HG03097 (cell line): ENCODE results near the gene DDN.

Source experiments
- ATAC-seq: cut with Tn5 transposase; IDR thresholded peaks from one replicate; pipeline ENCODE4 v1.9.1; 2021; ENCODE audit not compliant: unreplicated experiment, low FRiP score

DDN gene

GRCh38 chr12:48999371-49000131, at the start of gene DDN:
TSS of gene DDN (minus strand) at chr12:48999375. CDS start at chr12:48999287, 88 bp downstream.
- no peak for ATAC-seq

- ATAC-seq = no peak
Observed at GRCh38 chr12:49048953-49049352, 49.8 kb upstream of the DDN start.

DNA sequence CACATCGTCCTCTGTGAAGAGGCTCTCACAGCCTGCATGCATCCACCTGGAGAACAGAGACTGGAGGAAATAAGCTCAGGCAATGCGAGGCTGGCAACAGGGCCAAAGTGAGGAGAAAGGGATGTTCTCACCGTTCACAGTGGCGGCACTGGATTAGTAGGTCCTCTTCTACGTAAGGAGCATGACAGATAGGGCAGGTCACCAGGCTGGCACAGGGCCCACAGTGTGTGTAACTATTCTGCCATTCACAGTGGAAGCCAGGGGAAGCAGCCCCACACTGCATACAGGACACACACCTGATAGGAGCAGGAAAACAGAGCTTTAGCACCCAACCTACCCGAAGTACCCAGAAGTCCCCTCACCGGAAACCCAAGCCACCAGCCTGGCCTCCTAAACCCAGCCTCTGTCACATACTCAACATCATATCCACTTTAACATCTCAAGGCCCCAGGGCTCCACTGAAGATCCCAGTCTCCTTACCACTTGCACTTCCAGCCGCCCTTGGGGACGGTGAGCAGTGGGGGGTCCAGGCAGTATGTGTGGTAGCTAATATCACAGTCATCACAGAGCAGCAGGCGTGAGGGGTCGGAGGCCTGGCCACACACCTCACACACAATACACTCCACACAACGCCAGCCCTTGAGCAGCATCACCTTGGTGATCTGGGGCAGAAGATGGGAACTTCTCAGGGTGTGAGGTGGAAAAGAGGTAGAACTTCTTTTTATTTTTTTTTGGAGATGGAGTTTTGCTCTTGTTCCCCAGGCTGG, 47.1 kb upstream of the DDN start:
- no peak for ATAC-seq

DNA sequence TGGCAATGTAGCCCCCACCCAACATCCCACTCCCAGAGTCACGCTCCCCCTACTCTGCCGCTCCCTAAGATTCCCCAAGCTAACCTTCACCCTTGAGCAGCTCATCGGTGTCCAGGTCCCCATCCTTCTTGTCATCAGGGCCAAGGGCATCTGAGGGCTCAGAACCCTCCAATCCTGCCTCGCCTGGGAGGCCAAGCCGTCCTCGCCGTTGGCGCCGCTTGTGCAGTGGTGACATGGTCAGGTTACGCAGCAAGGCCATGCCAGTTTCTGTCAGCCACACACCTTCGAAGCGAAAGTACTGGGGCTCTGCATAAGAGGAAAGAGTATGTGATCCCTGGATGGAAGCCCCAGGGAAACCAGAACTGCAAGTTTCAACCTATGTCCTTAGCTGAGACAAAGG, 45.5 kb upstream of the DDN start:
- no peak for ATAC-seq

- no peak for ATAC-seq
Observed at GRCh38 chr12:49043856-49044258, 44.7 kb upstream of the DDN start.

DNA sequence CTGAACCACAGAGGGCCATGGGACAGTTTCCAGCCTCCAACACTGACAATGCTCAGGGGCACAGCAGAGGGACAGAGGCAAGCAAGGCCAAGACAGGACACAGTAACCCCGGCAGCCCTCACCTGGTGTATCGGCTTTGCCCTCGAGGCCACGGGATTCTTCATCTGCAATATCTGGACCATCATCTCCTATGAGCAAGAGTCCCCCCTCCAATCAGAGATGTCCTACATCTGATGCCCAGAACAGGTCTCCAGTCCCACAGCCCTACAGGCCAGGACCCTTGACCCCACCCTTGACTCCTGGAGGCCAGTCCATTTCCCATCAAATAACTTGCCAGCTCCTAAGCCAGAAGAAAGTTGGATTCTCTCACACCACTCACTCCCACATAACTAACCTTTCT, 44.1 kb upstream of the DDN start:
- no peak for ATAC-seq

GRCh38 chr12:49041881-49042484, 42.8 kb upstream of the DDN start:
- ATAC-seq = no peak

DNA sequence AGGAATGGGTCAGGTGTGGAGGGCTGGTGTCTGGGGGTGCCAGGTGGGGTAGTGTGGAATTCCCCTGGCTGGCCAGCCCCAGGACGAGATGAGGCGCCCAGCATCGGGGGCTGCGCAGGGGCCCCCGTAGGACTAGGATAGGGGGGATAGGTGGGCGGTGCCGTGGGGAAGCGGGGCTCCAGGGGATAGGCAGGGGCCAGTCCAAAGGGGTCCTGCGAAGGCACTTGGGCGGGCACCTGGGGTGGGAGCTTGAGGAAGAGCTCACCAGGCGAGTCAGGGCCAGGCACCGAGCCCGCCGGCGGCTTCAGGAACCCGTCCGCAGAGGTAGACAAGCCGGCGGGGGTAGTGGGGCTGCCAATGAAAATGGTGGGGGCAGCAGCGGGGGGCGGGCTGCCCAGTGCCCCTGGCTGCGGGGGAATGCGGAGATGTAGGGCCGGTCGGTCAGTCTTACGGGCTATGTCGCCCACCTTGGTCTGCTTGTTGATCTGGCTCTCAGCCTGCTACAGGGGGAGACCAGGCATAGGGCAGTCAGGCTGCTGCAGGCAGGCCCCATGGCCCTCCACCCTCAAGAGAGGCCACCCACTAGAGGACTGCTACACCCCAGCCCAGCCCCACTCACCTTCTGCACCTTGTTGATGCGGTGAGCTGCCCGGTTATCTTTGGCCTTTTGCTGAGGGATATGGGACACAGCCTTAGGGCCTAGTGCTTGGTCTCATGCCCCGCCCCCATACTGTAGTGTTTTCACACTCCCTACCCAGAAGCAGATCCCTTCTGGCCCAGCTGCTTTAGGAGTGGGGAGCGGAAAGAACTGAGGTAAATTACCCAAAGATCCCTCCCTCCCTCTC, 42.1 kb upstream of the DDN start:
- ATAC-seq = no peak

DNA sequence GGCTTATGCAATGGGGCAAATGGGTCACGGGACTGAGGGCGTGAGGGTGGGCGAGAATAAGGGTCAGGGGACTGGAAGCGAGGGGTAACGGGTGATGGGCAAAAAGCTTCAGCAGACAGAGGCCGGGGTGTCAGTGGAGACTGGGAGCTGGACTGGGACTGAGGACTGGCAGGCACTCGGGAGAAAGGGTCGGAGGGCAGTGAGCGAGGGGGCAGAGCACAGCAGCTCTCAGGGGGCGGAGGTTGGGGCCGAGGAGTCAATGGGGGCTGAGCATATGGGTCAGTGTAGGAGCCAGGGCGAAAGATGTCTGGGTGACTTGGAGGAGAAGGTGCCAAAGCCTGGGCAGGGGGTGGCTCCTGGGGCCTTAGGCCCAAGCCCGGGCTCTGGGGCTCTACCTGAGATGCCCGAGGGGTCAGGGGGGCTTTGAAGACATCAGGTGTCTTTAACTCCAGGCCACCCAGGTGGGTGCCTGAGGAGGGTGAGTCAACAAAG, 41.2 kb upstream of the DDN start:
- no peak for ATAC-seq

DNA sequence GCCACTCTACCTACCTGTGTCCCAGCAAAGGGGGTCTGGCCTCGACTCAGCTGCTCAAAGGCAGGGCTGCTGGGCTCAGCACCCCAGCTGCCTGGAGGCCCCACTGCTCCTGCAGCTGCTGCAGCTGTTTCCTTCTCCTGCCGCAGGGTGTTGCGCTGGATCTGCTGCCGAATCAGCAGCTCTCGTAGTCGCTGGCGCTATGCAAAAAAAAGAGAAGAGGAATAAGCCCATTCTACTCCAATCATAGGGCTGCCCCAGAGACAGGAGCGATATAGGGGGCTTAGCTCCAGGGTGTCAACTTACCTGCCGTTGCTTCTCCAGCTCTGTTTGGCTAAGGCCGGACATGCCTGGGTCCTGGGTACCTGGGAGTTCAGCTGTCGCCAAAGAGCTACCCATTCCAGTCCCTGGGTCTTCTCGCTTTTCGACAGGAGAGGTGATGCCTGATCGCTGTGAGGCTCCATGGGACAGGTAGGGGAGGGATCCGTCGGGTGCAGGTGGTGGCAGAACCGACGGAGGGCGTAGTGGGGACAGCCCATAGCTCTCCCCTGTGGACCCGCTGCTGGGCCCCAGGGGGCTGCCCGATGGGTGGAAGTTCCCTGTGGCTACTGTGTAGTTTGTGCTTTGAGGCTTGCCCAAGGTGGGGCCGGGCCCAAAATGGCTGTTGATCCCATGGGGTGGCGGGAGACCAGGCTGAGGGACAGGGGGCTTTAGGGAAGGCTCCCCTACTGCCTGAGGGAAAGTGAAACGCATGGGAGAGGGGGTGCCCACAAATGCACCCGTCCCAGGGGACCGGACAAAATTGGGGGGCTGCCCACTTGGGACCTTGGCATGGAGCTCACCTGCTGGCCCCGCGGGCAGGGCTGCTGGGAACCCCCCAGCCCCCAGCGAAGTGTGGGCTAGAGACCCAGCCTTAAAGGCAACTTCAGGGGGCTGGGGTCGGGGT, 40.5 kb upstream of the DDN start:
- no peak for ATAC-seq

GRCh38 chr12:49038291-49038955, 39.2 kb upstream of the DDN start:
- ATAC-seq = no peak

GRCh38 chr12:49037947-49038237, 38.7 kb upstream of the DDN start:
- no peak for ATAC-seq

- ATAC-seq = no peak
Observed at GRCh38 chr12:49037111-49037946, 38.2 kb upstream of the DDN start.

GRCh38 chr12:49036029-49036428, 36.9 kb upstream of the DDN start:
- ATAC-seq = no peak

DNA sequence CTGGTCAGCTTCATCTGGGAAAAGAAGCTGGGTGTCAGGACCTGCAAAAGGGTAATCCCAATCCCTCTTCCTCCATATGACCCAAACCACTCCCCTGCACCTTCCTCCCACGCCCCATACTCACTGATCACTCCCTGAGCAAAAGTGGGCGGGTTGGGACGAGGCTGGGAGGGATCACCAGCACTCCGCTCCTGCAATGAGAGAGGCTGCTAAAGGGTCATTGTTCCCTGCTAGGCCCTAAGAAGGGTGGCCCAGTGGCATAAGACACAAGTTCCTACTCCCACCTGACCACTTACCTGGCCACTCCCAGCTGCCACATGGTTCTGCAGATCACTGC, 35.1 kb upstream of the DDN start:
- no peak for ATAC-seq

DNA sequence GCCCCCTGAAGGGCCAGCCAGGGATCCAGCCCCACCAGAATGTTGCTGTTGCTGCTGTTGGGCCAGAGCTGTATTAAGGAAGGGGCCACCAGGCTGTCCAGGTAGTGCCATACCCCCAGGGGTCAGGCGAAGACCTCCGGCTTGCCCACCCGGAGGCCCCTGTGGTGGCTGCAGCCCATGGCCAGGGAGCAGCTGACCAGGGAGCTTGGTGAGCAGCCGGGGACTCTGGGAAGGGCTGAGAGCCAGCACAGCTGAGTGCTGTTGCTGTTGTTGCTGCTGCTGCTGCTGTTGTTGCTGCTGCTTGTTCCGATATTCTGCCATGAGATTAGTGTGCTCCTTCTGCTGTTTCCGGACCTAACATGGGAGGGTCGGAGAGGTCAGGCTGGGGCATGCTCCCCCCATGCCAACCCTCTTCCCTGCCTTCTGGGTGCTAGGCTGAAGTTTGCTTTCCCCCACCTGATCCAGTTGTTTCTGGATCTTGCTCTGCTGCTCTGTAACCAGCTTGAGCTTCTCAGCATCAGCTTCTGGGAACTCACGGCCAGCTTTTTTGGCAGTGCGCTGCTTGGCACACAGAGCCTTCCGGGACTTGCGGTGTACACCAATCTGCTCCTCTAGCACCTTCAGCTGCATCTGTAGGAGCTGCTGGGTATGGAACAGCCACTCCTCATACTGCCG, 34.6 kb upstream of the DDN start:
- ATAC-seq = no peak

DNA sequence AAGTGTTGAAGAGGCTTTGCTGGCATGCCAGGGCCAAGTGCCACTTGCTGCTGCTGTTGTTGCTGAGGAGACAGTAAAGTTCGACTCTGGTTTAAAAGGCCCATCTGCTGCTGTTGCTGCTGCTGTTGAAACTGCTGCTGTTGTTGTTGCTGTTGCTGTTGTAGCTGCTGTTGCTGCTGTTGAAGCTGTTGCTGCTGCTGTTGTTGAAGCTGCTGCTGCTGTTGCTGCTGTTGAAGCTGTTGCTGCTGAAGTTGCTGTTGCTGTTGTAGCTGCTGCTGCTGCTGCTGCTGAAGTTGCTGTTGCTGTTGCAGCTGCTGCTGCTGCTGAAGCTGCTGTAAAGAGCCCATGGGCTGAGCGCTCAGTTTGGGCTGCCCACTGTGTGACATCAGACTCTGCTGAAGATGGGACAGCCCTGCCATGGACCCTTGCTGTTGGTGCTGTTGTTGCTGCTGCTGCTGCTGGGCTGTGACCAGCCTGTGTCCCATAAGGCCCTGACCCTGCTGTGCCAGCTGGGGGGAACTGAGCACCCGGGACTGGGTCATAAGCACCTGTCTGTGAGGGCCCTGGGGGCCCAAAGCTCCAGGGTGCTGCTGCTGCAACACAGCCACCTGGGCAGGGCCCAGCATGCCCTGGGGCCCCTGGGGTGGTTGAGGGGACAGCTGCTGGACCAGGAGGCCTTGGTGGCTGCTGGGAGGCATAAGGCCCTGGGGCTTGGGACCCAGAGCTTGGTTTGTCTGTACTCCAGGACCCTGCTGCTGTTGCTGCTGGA, 33.7 kb upstream of the DDN start:
- ATAC-seq = no peak
